Small intestine (tissue), 16 donors: ENCODE results near the gene ZC3H14. TPM values are rescaled to one million over a fixed set of nuclear protein-coding genes. Genes with fewer than 3 reads are reported as not detected.
A peak's percentile ranks its signal among the peaks of the same experiment; 100 is the strongest.

Source experiments
- DNase-seq, 2 donors: peaks; one replicate each; pipeline versions ENCODE4 v3.0.0 to v3.0.0-alpha.2; 2013
- FAIRE-seq: peaks from 2 replicates; lab custom pipeline; 2012; peaks lifted over from hg19 to GRCh38; lab: Jason Lieb, UNC
- H3K27ac ChIP-seq, 3 donors: one replicate each; pipeline ENCODE4 v1.5.1; 2013; ENCODE audit warnings: low read length in 2 of 3, mild to moderate bottlenecking in 2 of 3, control low read depth in 1 of 3, inconsistent platforms in 1 of 3, low read depth in 1 of 3, moderate library complexity in 1 of 3
- H3K27me3 ChIP-seq, 3 donors: one replicate each; pipeline ENCODE4 v1.6.1; 2013; ENCODE audit warnings: low read length in 3 of 3, inconsistent platforms in 1 of 3; ENCODE audit not compliant: control insufficient read depth in 3 of 3, insufficient read depth in 3 of 3
- H3K36me3 ChIP-seq, 3 donors: one replicate each; pipeline ENCODE4 v1.6.1; 2013; ENCODE audit warnings: low read length in 3 of 3, inconsistent platforms in 1 of 3, low read depth in 1 of 3, mild to moderate bottlenecking in 1 of 3, moderate library complexity in 1 of 3; ENCODE audit not compliant: control insufficient read depth in 3 of 3, insufficient read depth in 2 of 3
- H3K4me1 ChIP-seq, 3 donors: one replicate each; pipeline ENCODE4 v1.6.1; 2013; ENCODE audit warnings: low read length in 2 of 3, inconsistent platforms in 1 of 3, low read depth in 1 of 3, mild to moderate bottlenecking in 1 of 3, moderate library complexity in 1 of 3; ENCODE audit not compliant: control insufficient read depth in 3 of 3, insufficient read depth in 2 of 3
- H3K4me3 ChIP-seq, 3 donors: one replicate each; pipeline ENCODE4 v1.5.1; 2013; ENCODE audit warnings: low read length in 3 of 3, control low read depth in 1 of 3, inconsistent platforms in 1 of 3, low read depth in 1 of 3, mild to moderate bottlenecking in 1 of 3, moderate library complexity in 1 of 3
- H3K9me3 ChIP-seq, 2 donors: one replicate each; pipeline ENCODE4 v1.6.1; 2013; ENCODE audit warnings: low read depth in 1 of 2, low read length in 1 of 2; ENCODE audit not compliant: control insufficient read depth in 2 of 2, insufficient read depth in 1 of 2
- WGBS, 3 donors: extraction: QIAGEN DNeasy Blood & Tissue Kit; methylation state at CpG; one replicate each; pipeline ENCODE4 v1.1.7; 2013; 5-methylcytosine and 5-hydroxymethylcytosine counted together
- long read RNA-seq, 10 donors: transcript quantifications; one replicate each; lab custom pipeline, GENCODE V29; 2026
- polyA plus RNA-seq, 4 donors: library from polyadenylated mRNA; stranded (reverse) in 3 of 4; unstranded in 1 of 4; fragments of 200-250 nt in 3 of 4; fragments of 120-200 nt in 1 of 4; gene quantifications; one replicate each; pipeline versions ENCODE4 v1.2.1 to v1.2.3, GENCODE V29; 2013
- donor health status: healthy with polysubstance abuse.
- donor health status: control.
- donor health status: control.
- donor health status: Bipolar disorder and iron deficiency.
- donor health status: healthy.

Gene ZC3H14
- 10 to 100 TPM; 20.3 to 68.1 (median 25.0) TPM for polyA plus RNA-seq
- long read RNA-seq, donor 1: 0 reads
- long read RNA-seq, donor 2, partial matches to known transcripts: 0 of 1 reads
- long read RNA-seq, donor 2, other reads (novel, unspliced or antisense): 0 of 1 reads
- long read RNA-seq, donor 3: 0 reads
- long read RNA-seq, donor 4: 0 reads
- long read RNA-seq, donor 5, partial matches to known transcripts: 0 of 1 reads
- long read RNA-seq, donor 5, other reads (novel, unspliced or antisense): 0 of 1 reads
- long read RNA-seq, donor 6, full-length matches to known transcripts: 3 of 3 reads
- long read RNA-seq, donor 6, partial matches to known transcripts: 0 of 3 reads
- long read RNA-seq, donor 6, other reads (novel, unspliced or antisense): 0 of 3 reads
- long read RNA-seq, donor 7: 0 reads
- long read RNA-seq, donor 8: 0 reads
- long read RNA-seq, donor 9: 0 reads
- long read RNA-seq, donor 10, full-length matches to known transcripts: 5 of 5 reads
- long read RNA-seq, donor 10, partial matches to known transcripts: 0 of 5 reads
- long read RNA-seq, donor 10, other reads (novel, unspliced or antisense): 0 of 5 reads

DNA sequence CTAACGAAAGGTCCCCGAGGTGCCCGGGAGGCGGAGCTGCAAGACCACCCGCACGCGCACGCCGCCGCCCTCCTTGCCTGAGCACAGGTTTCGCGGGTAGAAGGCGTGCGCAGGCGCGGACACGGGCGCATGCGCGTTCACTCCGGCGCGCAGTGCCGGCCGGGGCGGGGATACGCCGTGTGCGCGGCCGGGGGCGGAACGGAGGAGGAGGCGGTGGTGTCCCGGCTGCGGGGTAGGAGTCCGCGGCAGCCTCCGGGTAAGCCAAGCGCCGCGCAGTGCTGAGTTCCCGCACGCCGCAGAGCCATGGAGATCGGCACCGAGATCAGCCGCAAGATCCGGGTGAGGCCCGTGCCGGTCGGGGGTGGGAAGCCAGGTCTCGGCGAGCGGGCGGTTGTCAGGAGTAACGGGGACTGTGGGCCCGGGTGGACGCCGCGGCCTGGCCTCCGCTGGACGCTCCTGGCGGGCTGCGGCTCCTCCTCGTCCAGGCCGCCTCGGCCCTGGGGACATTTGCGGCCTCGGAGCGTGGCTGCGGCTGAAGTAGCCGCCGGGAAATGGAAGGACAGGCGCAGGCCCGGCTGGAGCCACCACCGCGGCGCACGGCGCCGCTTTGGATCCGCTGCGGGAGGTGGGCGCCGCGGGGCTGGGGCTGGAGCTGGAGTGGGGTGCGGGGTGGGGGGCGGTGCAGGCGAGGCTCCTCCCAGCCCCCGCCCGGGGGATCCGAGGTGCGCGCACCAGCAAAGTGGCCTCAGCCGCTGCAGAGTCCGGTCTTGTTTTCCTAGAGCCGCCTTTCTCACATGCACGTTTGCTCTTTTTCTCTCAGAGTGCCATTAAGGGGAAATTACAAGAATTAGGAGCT is at the start of gene ZC3H14:
Gene ZC3H14, plus strand, starts transcription at position 207 of the 856 bp plus-strand sequence. Its CDS starts 97 bp downstream, at position 304.
- Histone ChIP-seq H3K27ac (peak within 1 kb of the TSS; percentile 94 to 95 (median 95)), H3K9me3 (no peaks in the 10 kb centered on the region), H3K36me3 (peaks cover 2 to 3% (median 2%) of the 10 kb centered on the region in 3 donors), H3K4me1 (peaks cover 0 to 10% (median 6%) of the 10 kb centered on the region in 3 donors), H3K27me3 (peaks cover 0 to 2% (median 0%) of the 10 kb centered on the region in 3 donors), H3K4me3 (peak within 1 kb of the TSS; percentile 88 to 98 (median 98))
- WGBS, 3 donors: 0 to 1% (median 0%) methylated on average over 68 to 99 of the region's 99 CpGs
- peak; percentile 86 to 94 for DNase-seq
- FAIRE-seq: no peak

DNA sequence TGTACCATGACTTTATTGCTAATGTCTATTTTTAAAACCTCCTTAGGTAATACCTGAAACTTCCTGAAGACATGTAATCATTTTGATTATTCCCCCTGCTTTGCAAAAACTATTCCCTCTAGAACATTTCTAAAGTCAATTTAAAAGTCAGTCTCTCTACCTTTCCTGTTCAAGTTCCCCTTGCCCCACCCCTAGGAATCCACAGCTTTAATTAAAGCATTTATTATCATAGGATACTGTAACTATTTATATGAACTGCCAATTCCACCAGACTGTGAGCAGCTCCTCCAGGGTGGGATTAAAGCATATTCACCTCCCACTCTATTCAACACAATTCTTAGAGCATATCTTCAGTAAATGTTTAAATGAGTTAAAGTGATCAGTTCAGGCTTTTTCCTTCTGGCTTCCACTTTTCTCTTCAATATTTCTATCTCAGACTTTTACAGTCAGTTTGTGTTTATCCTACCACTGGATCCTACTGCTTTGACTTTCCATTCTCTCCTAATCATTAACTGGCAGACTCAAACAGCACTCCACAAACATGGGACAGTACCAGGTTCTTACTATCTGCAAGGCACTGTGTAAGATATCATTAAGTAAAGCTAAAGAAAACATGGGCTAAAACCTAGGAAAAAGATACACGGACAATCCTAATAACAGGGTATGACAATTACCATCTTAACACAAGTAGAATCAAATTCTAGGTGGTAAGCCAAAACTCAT is 47.2 kb upstream of the ZC3H14 start:
- WGBS, 3 donors: 31 to 67% (median 59%) methylated on average over 1 of the region's 1 CpG

GRCh38 chr14:88516861-88517357 is 45.9 kb upstream of the ZC3H14 start:
- peaks cover 0 to 1% (median 0%) of the 10 kb centered on the region in 3 donors for H3K36me3 ChIP-seq
- H3K9me3 ChIP-seq: no peaks in the 10 kb centered on the region
- H3K27me3 ChIP-seq: no peaks in the 10 kb centered on the region
- WGBS, 3 donors: 11 to 60% (median 24%) methylated on average over 7 of the region's 7 CpGs
- H3K4me3 ChIP-seq: peak overlapping the region in 1 of 3 donors; percentile 45
- FAIRE-seq (no peak), DNase-seq (peak; percentile 88)
- peak overlapping the region; percentile 45 to 60 (median 46) for H3K27ac ChIP-seq
- peaks cover 0 to 12% (median 5%) of the 10 kb centered on the region in 3 donors for H3K4me1 ChIP-seq

More for the DNA sequence above, 47.2 kb upstream of the ZC3H14 start:
- Histone ChIP-seq H3K27ac (no peak overlapping the region), H3K27me3 (no peaks in the 10 kb centered on the region), H3K36me3 (peaks cover 0 to 1% (median 0%) of the 10 kb centered on the region in 3 donors), H3K4me3 (no peak overlapping the region), H3K9me3 (no peaks in the 10 kb centered on the region), H3K4me1 (peaks cover 0 to 12% (median 5%) of the 10 kb centered on the region in 3 donors)
- FAIRE-seq: no peak
- peak in 1 of 2 donors; percentile 25 for DNase-seq

DNA sequence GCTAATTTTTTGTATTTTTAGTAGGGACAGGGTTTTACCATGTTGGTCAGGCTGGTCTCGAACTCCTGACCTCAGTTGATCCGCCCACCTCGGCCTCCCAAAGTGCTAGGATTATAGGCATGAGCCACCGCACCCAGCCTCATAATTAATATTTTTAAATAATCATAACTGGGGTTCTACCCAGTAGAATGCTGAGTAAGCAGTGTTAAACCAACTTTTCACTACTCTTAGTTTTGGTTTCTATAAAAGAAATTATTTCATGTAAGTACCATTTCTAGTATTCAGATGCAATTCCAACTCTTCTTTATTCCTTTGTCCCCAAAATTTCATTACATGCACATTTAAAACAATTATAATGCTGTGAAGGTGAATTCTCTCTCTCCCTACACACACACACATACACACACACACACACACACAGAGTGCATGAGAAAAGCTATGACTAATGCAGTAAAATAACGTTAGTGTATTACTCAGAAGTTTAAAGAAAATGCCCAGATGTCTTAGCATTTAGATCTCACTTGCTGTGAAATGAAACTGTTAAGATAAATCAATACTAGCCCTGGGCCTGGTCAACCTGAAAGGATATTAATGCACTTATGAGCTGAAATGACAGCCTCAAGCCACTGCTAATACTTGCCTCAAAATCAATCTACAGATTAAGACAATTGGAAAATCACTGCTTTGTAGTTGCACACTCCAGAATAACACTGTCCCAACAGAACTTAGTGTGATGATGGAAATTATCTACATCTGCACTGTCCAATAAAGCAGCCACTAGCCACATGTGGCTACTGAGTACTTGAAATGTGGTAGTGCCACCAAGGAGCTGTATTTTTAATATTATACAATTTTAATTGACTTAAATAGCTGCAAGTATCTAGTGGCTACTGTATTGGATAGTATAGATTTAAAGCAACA is 44.0 kb upstream of the ZC3H14 start:
- Histone ChIP-seq H3K4me1 (peaks cover 0 to 12% (median 5%) of the 10 kb centered on the region in 3 donors), H3K4me3 (no peak overlapping the region), H3K27ac (no peak overlapping the region), H3K9me3 (no peaks in the 10 kb centered on the region), H3K27me3 (no peaks in the 10 kb centered on the region), H3K36me3 (peaks cover 0 to 1% (median 0%) of the 10 kb centered on the region in 3 donors)
- DNase-seq: no peak
- WGBS, 3 donors: 57 to 74% (median 73%) methylated on average over 5 of the region's 5 CpGs
- no peak for FAIRE-seq

GRCh38 chr14:88519907-88520306 is 42.9 kb upstream of the ZC3H14 start:
- no peak for FAIRE-seq

DNA sequence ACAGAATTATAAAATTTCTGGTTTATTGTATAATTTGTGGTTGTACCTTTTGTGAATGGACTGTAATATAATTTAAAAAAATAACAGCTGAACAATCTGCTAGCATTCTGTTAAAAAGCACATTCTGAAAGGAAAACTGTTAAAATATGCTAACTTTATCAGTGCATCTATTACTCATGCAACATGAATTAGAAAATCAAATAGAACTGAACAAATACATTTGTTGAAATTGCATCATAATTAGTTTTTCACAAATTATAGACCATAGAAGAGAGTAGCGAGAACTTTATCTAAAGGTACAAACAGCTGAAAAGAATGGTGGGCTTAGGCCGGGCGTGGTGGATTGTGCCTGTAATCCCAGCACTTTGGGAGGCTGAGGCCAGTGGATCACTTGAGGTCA is 41.0 kb upstream of the ZC3H14 start:
- WGBS, 3 donors: 56 to 91% (median 75%) methylated on average over 3 of the region's 3 CpGs
- no peak overlapping the region for H3K4me3 ChIP-seq
- FAIRE-seq: no peak
- H3K9me3 ChIP-seq: no peaks in the 10 kb centered on the region
- H3K27ac ChIP-seq: no peak overlapping the region
- peaks cover 0 to 5% (median 0%) of the 10 kb centered on the region in 3 donors for H3K4me1 ChIP-seq
- DNase-seq: no peak
- H3K27me3 ChIP-seq: no peaks in the 10 kb centered on the region
- no peaks in the 10 kb centered on the region for H3K36me3 ChIP-seq

More at GRCh38 chr14:88519907-88520306, 42.9 kb upstream of the ZC3H14 start:
- Histone ChIP-seq H3K9me3 (no peaks in the 10 kb centered on the region), H3K27ac (no peak overlapping the region), H3K27me3 (no peaks in the 10 kb centered on the region), H3K4me1 (peaks cover 0 to 12% (median 5%) of the 10 kb centered on the region in 3 donors), H3K4me3 (no peak overlapping the region), H3K36me3 (peaks cover 0 to 1% (median 0%) of the 10 kb centered on the region in 3 donors)
- 87 to 88% (median 87%) methylated on average over 2 of the region's 2 CpGs for WGBS, 3 donors
- peak in 1 of 2 donors; percentile 49 for DNase-seq

DNA sequence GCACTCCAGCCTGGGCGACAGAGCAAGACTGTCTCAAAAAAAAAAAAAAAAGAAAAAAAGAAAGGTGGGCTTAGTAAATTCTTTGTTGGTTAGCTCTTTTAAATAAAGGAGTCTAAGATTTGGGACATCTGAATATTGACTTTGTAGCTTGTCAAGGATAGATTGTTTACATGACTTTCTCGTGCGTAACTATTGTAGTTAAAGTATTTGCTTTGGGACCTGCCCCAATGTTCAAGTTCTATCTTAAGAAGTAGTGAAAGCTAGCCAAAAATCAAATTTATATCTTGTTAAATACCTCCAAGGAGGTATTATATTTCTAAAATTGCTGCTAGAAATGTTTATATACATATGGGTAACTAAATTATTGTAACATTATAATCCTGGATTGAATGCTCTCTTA is 40.4 kb upstream of the ZC3H14 start:
- Histone ChIP-seq H3K4me1 (peaks cover 0 to 5% (median 0%) of the 10 kb centered on the region in 3 donors), H3K36me3 (no peaks in the 10 kb centered on the region), H3K4me3 (no peak overlapping the region), H3K9me3 (no peaks in the 10 kb centered on the region), H3K27ac (no peak overlapping the region), H3K27me3 (no peaks in the 10 kb centered on the region)
- 85 to 96% (median 88%) methylated on average over 3 of the region's 3 CpGs for WGBS, 3 donors
- DNase-seq (no peak), FAIRE-seq (no peak)
